Measurements from ENCODE around the gene EFL1. TPM values are rescaled to one million over a fixed set of nuclear protein-coding genes. Genes with fewer than 3 reads are reported as not detected.
"Not testable (repeated sequence)": the region's sequence is repeated elsewhere in the genome, so short reads cannot be mapped to it uniquely, and the experiment has no call there.

EFL1 gene
- polyA plus RNA-seq: 16.8 and 23.7 TPM in 2 replicates
- polyA minus RNA-seq: 27.8 and 36.5 TPM in 2 replicates

- no peaks in the 10 kb centered on the region for H4K20me1 ChIP-seq (ENCODE audit: insufficient read depth)
- H3K79me2 ChIP-seq (replicated peaks; ENCODE audit: insufficient read depth, low read length): peaks cover 19% of the 10 kb centered on the region
- H3K9me3 ChIP-seq (ENCODE audit: low read length): no peaks in the 10 kb centered on the region
- H3K36me3 ChIP-seq (ENCODE audit: insufficient read depth, low read length): no peaks in the 10 kb centered on the region
- no peaks in the 10 kb centered on the region for H3F3A ChIP-seq (ENCODE audit: insufficient read depth, low read length, poor library complexity, severe bottlenecking)
- peak within 1 kb of the TSS; percentile 73 for H2AFZ ChIP-seq (ENCODE audit: low read depth, low read length)
- peak within 1 kb of the TSS; percentile 62 for H3K27ac ChIP-seq (ENCODE audit: low read length)
- peak within 1 kb of the TSS; percentile 73 for H3K4me2 ChIP-seq (ENCODE audit: low read length)
- no peaks in the 10 kb centered on the region for H3K9me2 ChIP-seq (ENCODE audit: insufficient read depth, low read length)
- peak within 1 kb of the TSS; percentile 69 for H3K9ac ChIP-seq (ENCODE audit: low read length)
- no peaks in the 10 kb centered on the region for H3K27me3 ChIP-seq (ENCODE audit: insufficient read depth, low read depth, low read length)
- H3K4me3 ChIP-seq (ENCODE audit: low read length): peak within 1 kb of the TSS; percentile 93
- TF ChIP-seq EP300 (conservative IDR thresholded peaks at IDR 0.05; ENCODE audit: poor library complexity, severe bottlenecking) (peak; percentile 65), EZH2 (IDR thresholded peaks at IDR 0.05; ENCODE audit: borderline replicate concordance, insufficient read depth, low read length, poor library complexity, severe bottlenecking) (no peak), RAD21 (conservative IDR thresholded peaks at IDR 0.05) (peak; percentile 43), MXI1 (conservative IDR thresholded peaks at IDR 0.05; ENCODE audit: poor library complexity, severe bottlenecking) (peak; percentile 97), TAF1 (IDR thresholded peaks at IDR 0.05; ENCODE audit: low read depth) (no peak), SMC3 (conservative IDR thresholded peaks at IDR 0.05; ENCODE audit: poor library complexity) (peak; percentile 50), POLR2AphosphoS5 (IDR thresholded peaks at IDR 0.05) (peak; percentile 65), REST (IDR thresholded peaks at IDR 0.05; ENCODE audit: borderline replicate concordance) (no peak)
- TF ChIP-seq, protein P1, sequence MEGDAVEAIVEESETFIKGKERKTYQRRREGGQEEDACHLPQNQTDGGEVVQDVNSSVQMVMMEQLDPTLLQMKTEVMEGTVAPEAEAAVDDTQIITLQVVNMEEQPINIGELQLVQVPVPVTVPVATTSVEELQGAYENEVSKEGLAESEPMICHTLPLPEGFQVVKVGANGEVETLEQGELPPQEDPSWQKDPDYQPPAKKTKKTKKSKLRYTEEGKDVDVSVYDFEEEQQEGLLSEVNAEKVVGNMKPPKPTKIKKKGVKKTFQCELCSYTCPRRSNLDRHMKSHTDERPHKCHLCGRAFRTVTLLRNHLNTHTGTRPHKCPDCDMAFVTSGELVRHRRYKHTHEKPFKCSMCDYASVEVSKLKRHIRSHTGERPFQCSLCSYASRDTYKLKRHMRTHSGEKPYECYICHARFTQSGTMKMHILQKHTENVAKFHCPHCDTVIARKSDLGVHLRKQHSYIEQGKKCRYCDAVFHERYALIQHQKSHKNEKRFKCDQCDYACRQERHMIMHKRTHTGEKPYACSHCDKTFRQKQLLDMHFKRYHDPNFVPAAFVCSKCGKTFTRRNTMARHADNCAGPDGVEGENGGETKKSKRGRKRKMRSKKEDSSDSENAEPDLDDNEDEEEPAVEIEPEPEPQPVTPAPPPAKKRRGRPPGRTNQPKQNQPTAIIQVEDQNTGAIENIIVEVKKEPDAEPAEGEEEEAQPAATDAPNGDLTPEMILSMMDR (IDR thresholded peaks at IDR 0.05; ENCODE audit: poor library complexity, severe bottlenecking): no peak
Observed at GRCh38 chr15:82262422-82263026, at the start of gene EFL1, which contains the start of gene SAXO2. TSS of gene EFL1 (minus strand) at chr15:82262734. CDS start at chr15:82261778, 956 bp downstream. TSS of gene SAXO2 (plus strand) at chr15:82262818. CDS start at chr15:82262880, 62 bp downstream.

GRCh38 chr15:82311321-82311720, 48.8 kb upstream of the EFL1 start:
- H3K9me2 ChIP-seq (ENCODE audit: insufficient read depth, low read length); H3K9me3 ChIP-seq (ENCODE audit: low read length); H3K79me2 ChIP-seq (replicated peaks; ENCODE audit: insufficient read depth, low read length); H2AFZ ChIP-seq (ENCODE audit: low read depth, low read length); H3K4me3 ChIP-seq (ENCODE audit: low read length); H3K27me3 ChIP-seq (ENCODE audit: insufficient read depth, low read depth, low read length); H3K27ac ChIP-seq (ENCODE audit: low read length); H3K9ac ChIP-seq (ENCODE audit: low read length); H3K36me3 ChIP-seq (ENCODE audit: insufficient read depth, low read length); H3F3A ChIP-seq (ENCODE audit: insufficient read depth, low read length, poor library complexity, severe bottlenecking); H4K20me1 ChIP-seq (ENCODE audit: insufficient read depth); H3K4me2 ChIP-seq (ENCODE audit: low read length): not testable (repeated sequence)
